ENCODE measurements around the gene RIPK3. TPM values are rescaled to one million over a fixed set of nuclear protein-coding genes. Genes with fewer than 3 reads are reported as not detected.
"Not testable (repeated sequence)": the region's sequence is repeated elsewhere in the genome, so short reads cannot be mapped to it uniquely, and the experiment has no call there.

The RIPK3 gene
- total RNA-seq, 2 experiments from 2014 or later: 5.4 to 6.3 TPM

DNA sequence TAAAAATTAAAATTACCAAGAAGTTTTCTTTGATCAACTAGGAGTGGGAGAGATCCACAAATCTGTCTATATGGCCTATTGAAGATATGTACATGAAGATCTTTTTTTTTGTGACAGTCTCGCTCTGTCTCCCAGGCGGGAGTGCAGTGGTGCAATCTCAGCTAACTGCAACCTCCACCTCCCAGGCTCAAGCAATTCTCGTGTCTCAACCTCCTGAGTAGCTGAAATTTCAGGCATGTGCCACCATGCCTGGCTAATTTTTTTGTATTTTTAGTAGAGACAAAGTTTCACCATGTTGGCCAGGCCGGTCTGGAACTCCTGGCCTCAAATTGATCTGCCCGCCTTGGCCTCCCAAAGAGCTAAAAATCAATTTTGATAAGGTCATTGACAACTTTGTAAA, 23.6 kb upstream of the RIPK3 start:
- no peaks in the 10 kb centered on the region for H3K9me3 Mint-ChIP-seq

DNA sequence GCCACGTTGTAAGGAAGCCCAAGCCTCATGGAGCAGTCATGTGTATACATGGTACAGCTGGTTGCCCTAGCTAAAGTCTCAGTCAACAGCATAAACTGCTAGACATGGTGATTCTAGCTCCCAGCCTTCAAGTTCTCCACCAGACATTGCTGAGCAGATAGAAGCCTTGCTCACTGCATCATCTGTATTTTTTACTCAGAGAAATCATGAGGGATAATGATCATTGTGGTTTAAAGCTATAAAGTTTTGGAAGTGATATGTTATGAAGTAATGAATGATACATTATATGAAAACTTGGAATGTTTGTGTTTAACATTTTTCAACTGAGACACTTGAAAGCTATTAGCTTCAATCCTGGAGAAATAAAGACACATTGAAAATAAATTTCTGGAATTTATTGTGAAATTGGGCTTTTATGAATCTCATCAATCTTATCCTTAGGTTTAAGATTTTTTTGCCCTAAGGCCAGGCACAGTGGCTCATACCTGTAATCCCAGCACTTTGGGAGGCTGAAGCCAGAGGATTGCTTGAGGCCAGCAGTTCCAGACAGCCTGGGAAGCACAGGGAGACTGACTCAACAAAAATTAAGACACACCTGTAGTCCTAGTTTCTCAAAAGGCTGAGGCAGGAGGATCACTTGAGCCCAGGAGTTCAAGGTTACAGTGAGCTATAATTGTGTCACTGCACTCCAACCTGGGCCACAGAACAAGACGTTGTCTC, 22.6 kb upstream of the RIPK3 start:
- Mint-ChIP-seq H3K9me3 (no peaks in the 10 kb centered on the region), H3K27me3 (peaks cover 44% of the 10 kb centered on the region), H3K4me3 (no peak overlapping the region), H3K27ac (no peak overlapping the region), H3K4me1 (peaks cover 19% of the 10 kb centered on the region), H3K36me3 (no peaks in the 10 kb centered on the region)
- no peak for DNase-seq

More for the DNA sequence above, 23.6 kb upstream of the RIPK3 start:
- no peak overlapping the region for H3K27ac Mint-ChIP-seq
- H3K27me3 Mint-ChIP-seq: peaks cover 54% of the 10 kb centered on the region
- DNase-seq: no peak
- peaks cover 24% of the 10 kb centered on the region for H3K4me1 Mint-ChIP-seq
- no peaks in the 10 kb centered on the region for H3K36me3 Mint-ChIP-seq
- no peak overlapping the region for H3K4me3 Mint-ChIP-seq

- Mint-ChIP-seq H3K27ac (no peak overlapping the region), H3K27me3 (peaks cover 36% of the 10 kb centered on the region), H3K4me1 (peaks cover 13% of the 10 kb centered on the region), H3K9me3 (no peaks in the 10 kb centered on the region), H3K4me3 (no peak overlapping the region), H3K36me3 (no peaks in the 10 kb centered on the region)
- no peak for DNase-seq
Observed at GRCh38 chr14:24361326-24361725, 21.5 kb upstream of the RIPK3 start.

- H3K9me3 Mint-ChIP-seq: no peaks in the 10 kb centered on the region
- no peak for DNase-seq
- H3K36me3 Mint-ChIP-seq: no peaks in the 10 kb centered on the region
- peaks cover 26% of the 10 kb centered on the region for H3K27me3 Mint-ChIP-seq
- H3K4me1 Mint-ChIP-seq: peaks cover 4% of the 10 kb centered on the region
- no peak overlapping the region for H3K4me3 Mint-ChIP-seq
- no peak overlapping the region for H3K27ac Mint-ChIP-seq
Observed at GRCh38 chr14:24360281-24360680, 20.5 kb upstream of the RIPK3 start.

GRCh38 chr14:24356208-24356607, 16.4 kb upstream of the RIPK3 start:
- no peak overlapping the region for H3K27ac Mint-ChIP-seq
- no peak for DNase-seq
- H3K36me3 Mint-ChIP-seq: no peaks in the 10 kb centered on the region
- H3K9me3 Mint-ChIP-seq: no peaks in the 10 kb centered on the region
- H3K4me1 Mint-ChIP-seq: no peaks in the 10 kb centered on the region
- H3K27me3 Mint-ChIP-seq: peaks cover 17% of the 10 kb centered on the region
- no peak overlapping the region for H3K4me3 Mint-ChIP-seq

DNA sequence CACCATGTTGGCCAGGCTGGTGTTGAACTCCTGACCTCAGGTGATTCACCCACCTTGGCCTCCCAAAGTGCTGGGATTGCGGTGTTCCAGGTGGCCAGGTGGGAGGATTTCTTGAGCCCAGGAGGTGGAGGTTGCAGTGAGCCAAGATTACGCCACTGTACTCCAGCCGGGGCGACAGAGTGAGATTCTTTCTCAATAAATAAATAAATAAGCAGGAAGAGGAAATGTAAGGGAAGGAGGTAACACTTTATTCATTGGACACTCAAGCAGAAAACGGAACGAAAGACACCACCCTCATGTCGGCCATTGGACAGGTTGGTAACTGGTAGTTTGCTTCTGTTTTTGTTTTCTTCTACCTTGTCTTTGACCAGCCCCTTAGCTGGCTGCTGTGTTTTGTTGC, 15.2 kb upstream of the RIPK3 start:
- H3K9me3 Mint-ChIP-seq: no peaks in the 10 kb centered on the region
- peaks cover 27% of the 10 kb centered on the region for H3K27me3 Mint-ChIP-seq
- no peak overlapping the region for H3K4me3 Mint-ChIP-seq
- H3K27ac Mint-ChIP-seq: no peak overlapping the region
- no peak for DNase-seq
- H3K4me1 Mint-ChIP-seq: no peaks in the 10 kb centered on the region
- no peaks in the 10 kb centered on the region for H3K36me3 Mint-ChIP-seq

- not testable (repeated sequence) for H3K27ac Mint-ChIP-seq, H3K4me1 Mint-ChIP-seq, H3K4me3 Mint-ChIP-seq, H3K9me3 Mint-ChIP-seq, H3K36me3 Mint-ChIP-seq, DNase-seq
- H3K27me3 Mint-ChIP-seq: peaks cover 32% of the 10 kb centered on the region
Observed at GRCh38 chr14:24354482-24354825, 14.7 kb upstream of the RIPK3 start.

DNA sequence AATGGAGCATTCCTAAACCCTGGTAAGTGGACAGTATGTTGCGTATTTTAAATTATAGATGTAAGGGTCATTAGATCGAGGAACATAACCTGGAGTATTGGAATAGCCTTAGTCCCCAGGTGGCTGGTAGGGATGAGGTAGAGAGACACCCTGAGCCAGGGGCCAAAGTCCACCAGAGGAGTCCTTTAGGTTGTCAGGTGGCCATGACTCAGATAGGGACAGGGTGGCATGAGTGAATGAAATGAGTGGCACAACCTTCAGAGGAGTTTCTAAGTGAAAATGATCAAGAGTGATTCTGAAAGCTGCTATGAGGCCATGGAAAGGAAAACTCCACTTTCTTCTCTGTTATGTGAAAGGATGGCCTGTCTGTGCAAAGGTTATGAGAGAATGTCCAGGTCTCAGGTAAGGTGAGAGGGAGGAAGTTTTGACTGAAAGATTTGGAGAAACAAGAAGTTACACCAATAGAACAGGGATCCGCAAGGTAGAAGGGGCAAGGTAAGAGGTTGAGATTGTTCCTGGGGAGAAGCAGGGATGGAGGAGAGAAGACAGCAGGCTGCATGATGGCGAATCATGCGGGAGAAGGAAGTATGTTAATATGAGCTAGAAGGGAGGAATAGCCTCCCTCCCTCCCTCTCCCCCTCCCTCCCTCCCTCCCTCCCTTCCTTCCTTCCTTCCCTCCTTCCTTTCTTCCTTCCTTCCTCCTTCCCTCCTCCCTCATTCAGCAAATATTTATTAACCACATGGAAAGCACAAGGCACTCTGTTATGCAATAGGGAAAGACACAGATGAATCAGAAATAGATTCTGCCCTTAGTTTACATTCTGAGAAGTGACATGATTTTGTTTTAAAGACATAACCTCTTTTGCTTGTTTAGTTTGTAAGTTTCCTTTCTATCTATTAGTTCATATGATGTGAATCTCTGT, 14.0 kb upstream of the RIPK3 start:
- H3K27ac Mint-ChIP-seq: no peak overlapping the region
- no peaks in the 10 kb centered on the region for H3K4me1 Mint-ChIP-seq
- peaks cover 36% of the 10 kb centered on the region for H3K27me3 Mint-ChIP-seq

DNA sequence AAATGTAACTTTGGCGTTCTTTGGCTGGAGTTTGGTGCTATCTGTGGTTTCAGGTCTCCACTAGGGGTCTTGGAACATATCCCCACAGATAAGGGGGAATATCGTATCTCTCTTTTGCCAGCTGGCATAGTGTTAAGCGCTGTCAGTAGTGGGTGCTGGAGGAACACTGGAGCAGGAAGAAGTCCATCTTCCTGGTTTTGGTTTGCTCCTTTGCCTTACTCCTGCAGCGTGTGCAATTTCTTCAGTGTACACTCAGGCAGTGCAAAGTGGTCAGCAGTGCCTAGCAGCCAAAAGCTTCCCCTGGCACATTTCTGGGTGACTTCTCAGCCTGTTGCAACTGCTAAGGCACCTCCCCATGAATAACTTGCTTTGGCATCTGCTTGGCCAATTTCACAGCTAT, 11.7 kb upstream of the RIPK3 start:
- DNase-seq: no peak
- Mint-ChIP-seq H3K36me3 (no peaks in the 10 kb centered on the region), H3K9me3 (no peaks in the 10 kb centered on the region), H3K27ac (no peak overlapping the region), H3K4me1 (no peaks in the 10 kb centered on the region), H3K27me3 (peaks cover 43% of the 10 kb centered on the region), H3K4me3 (no peak overlapping the region)

More for the DNA sequence above, 14.0 kb upstream of the RIPK3 start:
- Mint-ChIP-seq H3K9me3 (no peaks in the 10 kb centered on the region), H3K4me3 (no peak overlapping the region), H3K36me3 (no peaks in the 10 kb centered on the region)
- no peak for DNase-seq

DNA sequence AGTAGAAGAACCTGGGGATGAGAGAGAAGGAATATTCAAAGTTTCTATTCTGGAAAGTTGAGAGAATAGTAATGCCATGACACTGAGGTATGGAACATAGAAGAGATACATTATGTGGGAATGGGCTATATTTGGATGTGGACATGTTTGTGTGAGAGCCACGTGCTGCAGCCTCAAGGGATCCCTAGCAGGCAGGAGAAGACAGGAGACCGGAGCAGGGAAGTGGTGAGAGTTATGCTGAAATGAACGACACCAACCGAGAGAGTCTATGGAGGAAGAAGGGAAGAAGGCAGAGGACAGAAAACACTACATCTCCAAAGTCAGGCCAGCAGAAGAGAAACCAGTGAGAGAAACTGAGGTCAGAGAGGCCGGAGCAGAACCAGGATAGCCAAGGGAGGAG, 10.0 kb upstream of the RIPK3 start:
- Mint-ChIP-seq H3K36me3 (no peaks in the 10 kb centered on the region), H3K4me1 (no peaks in the 10 kb centered on the region), H3K9me3 (no peaks in the 10 kb centered on the region), H3K4me3 (no peak overlapping the region), H3K27ac (no peak overlapping the region), H3K27me3 (peaks cover 49% of the 10 kb centered on the region)
- no peak for DNase-seq

DNA sequence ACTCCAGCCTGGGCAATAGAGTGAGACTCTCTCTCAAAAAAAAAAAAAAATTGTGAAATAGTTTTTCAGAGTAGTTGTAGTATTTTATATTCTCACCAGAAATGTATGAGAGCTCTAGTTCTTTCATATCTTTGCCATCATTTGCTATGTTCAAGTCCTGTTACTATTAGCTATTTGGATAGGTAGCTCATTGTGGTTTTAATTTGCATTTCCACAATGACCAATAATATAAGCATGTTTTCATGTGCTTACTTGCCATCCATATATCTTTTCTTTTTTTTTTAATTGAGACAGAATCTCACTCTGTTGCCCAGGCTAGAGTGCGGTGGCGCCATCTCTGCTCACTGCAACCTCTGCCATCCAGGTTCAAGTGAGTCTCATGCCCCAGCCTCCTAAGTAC, 8.4 kb upstream of the RIPK3 start:
- Mint-ChIP-seq H3K36me3 (no peaks in the 10 kb centered on the region), H3K4me3 (no peak overlapping the region), H3K27ac (no peak overlapping the region), H3K4me1 (no peaks in the 10 kb centered on the region), H3K9me3 (no peaks in the 10 kb centered on the region), H3K27me3 (peaks cover 52% of the 10 kb centered on the region)
- no peak for DNase-seq

DNA sequence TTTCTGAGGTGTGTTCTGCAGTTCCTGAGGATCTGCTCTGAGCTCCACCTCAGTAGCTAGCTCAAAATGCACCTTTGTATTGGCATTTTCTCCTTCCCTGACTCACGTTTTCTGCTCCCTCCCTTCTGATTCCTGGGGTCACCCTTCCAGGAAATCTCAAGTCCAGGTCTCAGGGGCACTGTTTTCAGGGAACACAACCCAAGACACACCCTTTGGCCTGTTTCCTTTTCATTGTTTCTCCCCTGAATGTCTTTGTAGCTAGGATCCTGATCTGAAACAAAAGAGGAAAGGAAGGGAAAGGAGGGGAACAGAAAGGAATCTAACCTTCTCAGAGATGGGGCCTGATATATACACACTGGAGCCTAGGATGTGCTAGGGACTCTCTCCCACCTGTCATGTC, 7.3 kb upstream of the RIPK3 start:
- no peak for DNase-seq
- Mint-ChIP-seq H3K36me3 (no peaks in the 10 kb centered on the region), H3K4me1 (no peaks in the 10 kb centered on the region), H3K9me3 (no peaks in the 10 kb centered on the region), H3K27me3 (peaks cover 42% of the 10 kb centered on the region), H3K4me3 (no peak overlapping the region), H3K27ac (no peak overlapping the region)

DNA sequence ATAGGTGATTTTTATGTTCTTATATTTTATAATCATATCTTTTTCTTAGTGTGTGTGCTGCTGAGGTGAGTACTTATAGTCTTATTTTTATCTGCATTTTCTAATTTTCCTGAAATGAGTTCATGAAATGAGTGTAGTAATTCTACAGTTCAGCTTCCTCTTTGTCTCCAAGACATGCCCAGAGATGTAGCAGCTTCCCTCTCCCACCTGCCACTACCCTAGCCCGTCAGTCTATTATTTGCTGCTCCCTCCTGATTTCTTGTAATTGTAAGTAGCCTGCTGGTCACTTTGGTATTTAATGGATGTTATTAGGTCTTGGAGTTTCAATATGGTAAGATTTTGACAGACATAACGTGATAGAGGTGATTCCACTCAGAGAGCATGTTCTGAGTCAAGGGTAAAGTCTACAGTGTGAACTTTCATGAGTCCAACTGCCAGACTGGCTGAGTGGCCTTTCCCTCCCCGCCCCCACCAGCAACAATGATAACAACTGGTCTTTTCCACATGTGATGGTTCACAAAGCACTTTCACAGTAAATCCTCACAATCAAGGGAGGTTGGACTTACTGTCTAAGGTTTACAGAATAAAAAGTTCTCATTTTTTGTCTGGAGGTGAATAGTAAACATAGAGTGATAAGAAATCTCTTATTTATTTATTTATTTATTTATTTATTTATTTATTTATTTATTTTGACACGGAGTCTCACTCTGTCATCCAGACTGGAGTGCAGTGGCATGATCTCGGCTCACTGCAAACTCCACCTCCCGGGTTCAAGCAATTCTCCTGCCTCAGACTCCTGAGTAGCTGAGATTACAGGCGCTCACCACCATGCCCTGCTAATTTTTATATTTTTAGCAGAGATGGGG, 4.2 kb upstream of the RIPK3 start:
- H3K4me3 Mint-ChIP-seq: no peak overlapping the region
- H3K36me3 Mint-ChIP-seq: no peaks in the 10 kb centered on the region
- peaks cover 18% of the 10 kb centered on the region for H3K27me3 Mint-ChIP-seq
- DNase-seq: no peak
- no peak overlapping the region for H3K27ac Mint-ChIP-seq
- no peaks in the 10 kb centered on the region for H3K9me3 Mint-ChIP-seq
- peaks cover 11% of the 10 kb centered on the region for H3K4me1 Mint-ChIP-seq

GRCh38 chr14:24342889-24343288, 3.1 kb upstream of the RIPK3 start:
- H3K36me3 Mint-ChIP-seq: no peaks in the 10 kb centered on the region
- H3K27ac Mint-ChIP-seq: no peak overlapping the region
- no peak for DNase-seq
- no peak overlapping the region for H3K4me3 Mint-ChIP-seq
- peaks cover 18% of the 10 kb centered on the region for H3K4me1 Mint-ChIP-seq
- peaks cover 9% of the 10 kb centered on the region for H3K27me3 Mint-ChIP-seq
- no peaks in the 10 kb centered on the region for H3K9me3 Mint-ChIP-seq

DNA sequence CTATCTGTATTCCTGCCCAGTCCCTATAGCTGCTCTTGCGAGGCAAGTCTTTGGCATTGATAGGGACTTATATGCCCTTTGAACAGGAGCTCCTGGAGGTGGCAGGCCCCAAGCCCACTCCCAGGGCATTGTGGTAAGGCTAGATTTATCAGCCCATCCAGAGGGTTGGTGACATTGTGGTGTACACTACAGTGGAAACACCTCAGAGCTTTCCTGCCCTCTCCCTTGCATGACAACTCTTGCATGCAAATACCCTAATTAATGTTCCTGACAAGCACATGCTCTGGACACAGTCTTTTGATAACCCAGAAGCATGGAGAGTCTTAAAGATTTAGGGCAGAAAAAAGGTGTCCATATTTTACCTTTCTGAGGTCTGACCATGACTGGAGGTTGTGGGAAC, 815 bp upstream of the RIPK3 start:
- DNase-seq: no peak
- Mint-ChIP-seq H3K27ac (no peak overlapping the region), H3K27me3 (peaks cover 9% of the 10 kb centered on the region), H3K4me3 (no peak overlapping the region), H3K36me3 (peaks cover 4% of the 10 kb centered on the region), H3K9me3 (no peaks in the 10 kb centered on the region), H3K4me1 (peaks cover 20% of the 10 kb centered on the region)
